ENCODE data around the gene CSTF3. TPM values are rescaled to one million over a fixed set of nuclear protein-coding genes. Genes with fewer than 3 reads are reported as not detected.

CSTF3 gene
- total and polyA plus RNA-seq, 9 of the 15 experiments (the other 6 are each of a cell fraction or from before 2014, with no cell fraction given): 37.0 to 111 (median 61.0) TPM

DNA sequence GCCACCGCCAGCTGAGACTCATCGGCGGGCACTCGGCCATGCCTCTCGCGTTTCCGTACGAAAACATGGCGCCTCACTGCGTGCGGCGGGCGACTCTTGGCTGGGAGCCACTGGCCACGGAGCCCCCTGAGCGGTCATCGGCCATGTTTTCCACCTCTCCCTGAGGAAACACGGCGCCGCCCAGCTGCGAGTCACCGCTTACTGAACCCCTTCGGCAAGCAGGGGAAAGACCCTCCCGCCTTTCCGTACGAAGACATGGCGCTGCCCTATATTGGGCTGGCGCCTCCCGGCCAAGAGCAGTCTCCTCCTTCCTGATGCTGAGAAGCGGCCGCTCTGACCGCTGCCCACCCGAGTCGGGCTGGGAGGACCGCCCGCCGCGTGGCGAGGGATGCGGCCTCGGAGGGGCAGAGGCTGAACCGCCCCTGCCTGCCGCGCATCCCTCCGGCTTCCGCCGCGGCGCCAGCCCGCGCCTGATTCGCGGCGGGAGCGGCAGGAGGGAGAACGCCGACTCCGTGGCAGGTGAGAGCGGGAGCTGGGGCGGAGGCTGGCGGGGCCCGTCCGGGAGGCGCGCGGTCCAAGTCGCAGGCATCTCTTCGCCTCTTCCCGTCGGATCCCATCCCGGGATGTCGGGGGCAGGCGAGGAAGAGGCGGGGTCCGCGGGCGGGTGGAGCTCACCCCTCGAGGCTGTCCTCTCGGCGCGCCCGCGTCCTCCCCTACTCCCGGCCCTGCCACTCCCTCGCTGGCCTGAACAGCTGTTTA is 121.8 kb downstream of the CSTF3 start, which contains the start of gene TCP11L1 (continued):
- TF ChIP-seq, protein P1, sequence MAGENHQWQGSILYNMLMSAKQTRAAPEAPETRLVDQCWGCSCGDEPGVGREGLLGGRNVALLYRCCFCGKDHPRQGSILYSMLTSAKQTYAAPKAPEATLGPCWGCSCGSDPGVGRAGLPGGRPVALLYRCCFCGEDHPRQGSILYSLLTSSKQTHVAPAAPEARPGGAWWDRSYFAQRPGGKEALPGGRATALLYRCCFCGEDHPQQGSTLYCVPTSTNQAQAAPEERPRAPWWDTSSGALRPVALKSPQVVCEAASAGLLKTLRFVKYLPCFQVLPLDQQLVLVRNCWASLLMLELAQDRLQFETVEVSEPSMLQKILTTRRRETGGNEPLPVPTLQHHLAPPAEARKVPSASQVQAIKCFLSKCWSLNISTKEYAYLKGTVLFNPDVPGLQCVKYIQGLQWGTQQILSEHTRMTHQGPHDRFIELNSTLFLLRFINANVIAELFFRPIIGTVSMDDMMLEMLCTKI (IDR thresholded peaks at IDR 0.05; ENCODE audit: partially characterized antibody): no peak
- TF ChIP-seq LEF1 (IDR thresholded peaks at IDR 0.05) (no peak), SMAD2 (IDR thresholded peaks at IDR 0.05; ENCODE audit: low read depth, low read length) (no peak), MECOM (CRISPR knock-in tag; IDR thresholded peaks at IDR 0.05) (no peak), UBTF (IDR thresholded peaks at IDR 0.05; ENCODE audit: borderline replicate concordance in 1 of 2, low read depth in 2 of 2, low read length in 2 of 2) (peak; percentile 28 to 77; a peak in 2 of 4 replicates), ZNF232 (CRISPR knock-in tag; IDR thresholded peaks at IDR 0.05) (no peak), ZNF239 (CRISPR knock-in tag; IDR thresholded peaks at IDR 0.05) (no peak), ZFX (CRISPR knock-in tag; IDR thresholded peaks at IDR 0.05) (peak; percentile 75), TFAP4 (CRISPR knock-in tag; IDR thresholded peaks at IDR 0.05; ENCODE audit: borderline replicate concordance) (peak; percentile 99), NRF1 (conservative IDR thresholded peaks at IDR 0.05 in 1 of 2, IDR thresholded peaks at IDR 0.05 in 1 of 2) (peak; percentile 66 to 74; a peak in 3 of 4 replicates), GATAD2A (IDR thresholded peaks at IDR 0.05) (no peak), ZNF23 (CRISPR knock-in tag; IDR thresholded peaks at IDR 0.05) (no peak), MITF (IDR thresholded peaks at IDR 0.05) (no peak), BDP1 (IDR thresholded peaks at IDR 0.05; ENCODE audit: insufficient read depth, insufficient read length) (no peak), SAFB2 (IDR thresholded peaks at IDR 0.05; ENCODE audit: borderline replicate concordance, low read depth, low read length, severe bottlenecking) (no peak), ZNF830 (CRISPR knock-in tag; IDR thresholded peaks at IDR 0.05) (no peak), TCFL5 (CRISPR knock-in tag; conservative IDR thresholded peaks at IDR 0.05) (no peak), HNRNPUL1 (IDR thresholded peaks at IDR 0.05; ENCODE audit: low read length) (no peak), ZNF354B (CRISPR knock-in tag; IDR thresholded peaks at IDR 0.05) (no peak)
